Measurements from ENCODE around the gene RAB11B. TPM values are rescaled to one million over a fixed set of nuclear protein-coding genes. Genes with fewer than 3 reads are reported as not detected.
"Not testable (repeated sequence)": the region's sequence is repeated elsewhere in the genome, so short reads cannot be mapped to it uniquely, and the experiment has no call there.

Gene RAB11B
- total RNA-seq, 1 experiment from 2014 or later = 37.1 TPM

- DNase-seq (ENCODE audit: low spot score) = no peak
These were observed 38.9 kb downstream of the RAB11B start for GRCh38 chr19:8429044-8429443.

- no peak for DNase-seq (ENCODE audit: low spot score)
These were observed 39.7 kb downstream of the RAB11B start for GRCh38 chr19:8429826-8430225.

DNA sequence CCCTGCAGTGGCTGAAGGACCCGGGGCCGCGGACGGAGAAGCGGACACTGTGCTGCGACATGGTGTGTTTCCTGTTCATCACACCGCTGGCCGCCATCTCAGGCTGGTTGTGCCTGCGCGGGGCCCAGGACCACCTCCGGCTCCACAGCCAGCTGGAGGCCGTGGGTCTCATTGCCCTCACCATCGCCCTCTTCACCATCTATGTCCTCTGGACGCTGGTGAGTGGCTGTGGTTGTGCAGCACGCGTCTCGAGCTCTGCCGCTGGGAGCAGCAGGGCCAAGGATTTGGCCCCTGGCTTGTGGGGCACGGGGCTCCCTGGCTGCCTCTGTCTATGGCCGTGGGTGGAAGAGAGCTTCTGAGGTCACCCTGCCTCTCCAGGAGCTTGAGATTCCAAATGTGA, 40.5 kb downstream of the RAB11B start:
- no peak for DNase-seq (ENCODE audit: low spot score)

- no peak for DNase-seq (ENCODE audit: low spot score)
These were observed 48.1 kb downstream of the RAB11B start for GRCh38 chr19:8438236-8438635.

DNA sequence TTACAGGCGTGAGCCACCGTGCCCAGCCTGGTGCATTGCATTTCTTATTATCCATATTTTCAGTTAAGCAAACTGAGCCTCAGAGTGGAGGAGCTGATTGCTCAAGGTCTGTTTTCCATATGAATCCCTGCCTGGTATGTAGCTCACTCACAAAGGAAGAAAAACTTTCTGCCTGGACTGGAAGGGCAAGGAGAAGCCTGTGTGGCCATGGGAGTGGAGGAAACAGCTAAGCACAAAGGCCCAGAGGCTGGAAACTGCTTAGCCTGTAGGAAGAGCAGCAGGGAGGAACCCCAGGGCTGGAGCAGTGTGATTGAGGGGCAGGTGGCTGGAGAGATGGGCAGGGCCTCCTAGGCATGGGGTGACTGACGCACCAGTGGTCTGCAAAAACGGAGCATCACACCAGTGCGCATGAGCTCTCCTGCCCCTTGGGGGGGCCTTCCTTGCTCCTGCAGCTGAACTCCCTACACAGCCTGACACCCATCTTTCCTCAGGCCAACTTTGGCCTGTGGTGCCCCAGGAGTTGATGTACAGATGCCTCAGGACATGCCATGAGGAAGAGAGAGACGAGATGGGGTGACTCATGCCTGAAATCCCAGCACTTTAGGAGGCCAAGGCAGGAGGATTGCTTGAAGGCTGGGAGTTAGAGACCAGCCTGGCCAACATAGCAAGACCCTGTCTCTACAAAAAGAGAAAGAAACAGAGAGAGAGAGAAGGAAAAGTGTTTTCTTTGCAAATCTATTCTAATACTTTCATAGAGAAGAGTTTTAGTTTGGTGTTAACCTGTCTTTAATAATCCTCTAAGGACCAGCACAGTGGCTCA, 51.8 kb downstream of the RAB11B start:
- DNase-seq (ENCODE audit: low spot score) = no peak

DNA sequence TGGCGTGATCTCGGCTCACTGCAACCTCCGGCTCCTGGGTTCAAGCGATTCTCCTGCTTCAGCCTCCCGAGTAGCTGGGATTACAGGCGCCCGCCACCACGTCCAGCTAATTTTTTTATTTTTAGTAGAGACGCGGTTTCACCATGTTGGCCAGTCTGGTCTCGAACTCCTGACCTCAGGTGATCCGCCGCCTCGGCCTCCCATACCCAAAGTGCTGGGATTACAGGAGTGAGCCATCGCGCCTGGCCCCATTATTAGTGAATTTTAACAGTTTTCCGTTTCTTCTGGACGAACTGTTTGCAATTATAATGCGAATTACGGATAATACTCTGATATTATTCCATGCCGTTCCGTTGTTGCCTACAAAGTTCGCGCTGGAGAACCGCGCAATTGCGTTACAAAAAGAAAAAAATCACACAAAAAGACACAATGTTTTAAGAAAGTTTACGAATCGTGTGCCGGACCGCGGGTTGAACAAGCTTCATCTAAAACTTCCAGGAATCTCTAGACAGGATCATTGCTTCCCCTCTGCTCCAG, 54.0 kb downstream of the RAB11B start:
- not testable (repeated sequence) for DNase-seq (ENCODE audit: low spot score)

GRCh38 chr19:8444677-8445487, 54.7 kb downstream of the RAB11B start, which contains the start of gene HNRNPM:
Gene HNRNPM (plus strand): TSS chr19:8444975. CDS start chr19:8444999, 24 bp downstream.
- DNase-seq (ENCODE audit: low spot score) = peak; percentile 94

GRCh38 chr19:8445488-8446001, 55.4 kb downstream of the RAB11B start:
- DNase-seq (ENCODE audit: low spot score) = peak; percentile 37

- no peak for DNase-seq (ENCODE audit: low spot score)
These were observed 56.0 kb downstream of the RAB11B start for GRCh38 chr19:8446061-8446709.

DNA sequence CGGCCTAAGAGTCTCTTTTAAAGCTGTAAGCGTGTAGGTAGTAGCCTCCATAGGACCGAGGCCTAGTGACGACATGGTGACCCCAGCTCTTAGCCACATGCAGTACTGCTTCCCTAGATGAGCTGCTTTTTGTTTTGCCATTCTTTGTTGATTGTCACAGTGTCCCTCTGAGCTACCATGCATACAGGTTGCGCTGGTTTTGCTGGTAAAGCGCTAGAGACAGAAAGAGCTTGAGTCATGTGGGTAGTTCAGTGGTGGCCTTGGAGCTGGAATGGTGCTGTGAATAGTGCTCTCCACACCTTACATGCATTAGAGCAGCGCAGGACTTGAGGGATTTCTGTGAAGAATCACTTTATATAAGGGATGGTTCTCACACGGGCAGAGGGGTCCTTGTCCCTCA, 59.7 kb downstream of the RAB11B start:
- DNase-seq (ENCODE audit: low spot score) = no peak

DNA sequence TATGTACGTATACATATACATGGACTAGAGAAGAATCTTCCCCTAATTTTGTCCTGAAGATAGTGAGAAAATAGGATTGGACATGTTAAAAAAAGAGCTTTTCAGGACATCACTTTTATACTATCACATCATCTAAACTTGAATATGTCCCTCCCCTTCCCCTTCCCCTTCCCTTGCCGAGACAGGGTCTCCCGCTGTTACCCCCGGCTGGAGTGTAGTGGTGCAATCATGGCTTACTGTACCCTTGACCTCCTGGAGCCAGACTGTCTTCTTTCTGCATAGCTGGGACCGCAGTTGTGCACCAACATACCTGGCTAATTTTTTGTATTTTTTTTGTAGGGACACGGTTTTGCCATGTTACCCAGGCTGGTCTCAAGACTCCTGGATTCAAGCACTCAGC, 61.2 kb downstream of the RAB11B start:
- no peak for DNase-seq (ENCODE audit: low spot score)

GRCh38 chr19:8451885-8452284, 61.7 kb downstream of the RAB11B start:
- peak; percentile 63 for DNase-seq (ENCODE audit: low spot score)

- DNase-seq (ENCODE audit: low spot score) = no peak
These were observed 62.4 kb downstream of the RAB11B start for GRCh38 chr19:8452446-8453123.

DNA sequence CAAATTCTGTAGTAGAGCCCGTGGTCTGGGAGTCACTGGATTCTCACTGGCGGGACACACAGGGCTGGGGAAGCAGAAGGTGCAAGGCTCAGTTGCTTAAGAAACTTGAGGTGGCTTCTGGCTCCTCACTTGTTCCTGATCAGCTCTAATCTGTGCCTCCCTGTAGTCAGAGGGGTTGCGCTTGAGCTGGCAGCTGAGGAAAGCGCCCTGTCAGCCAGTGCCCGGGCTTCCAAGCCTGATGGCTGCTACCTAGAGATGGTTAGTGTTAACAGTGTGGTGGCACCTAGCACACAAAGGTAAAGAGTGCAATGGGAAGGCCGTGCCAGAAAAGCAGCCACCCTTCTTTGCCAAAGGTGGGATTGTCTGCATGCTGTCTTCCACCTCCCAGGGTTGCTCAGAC, 63.5 kb downstream of the RAB11B start:
- no peak for DNase-seq (ENCODE audit: low spot score)

Small RNA genes lying within 50 kb of the gene (small RNA-seq; reads per million reads assigned to genes)
- not detected for gene MIR4999

Other genes with a start within 250 kb of the RAB11B start
- not detected in 2 replicates for gene FBN3, start 240.8 kb upstream of the RAB11B start, total RNA-seq (2014; rRNA removed; shearing (Covaris generic))
- gene CERS4, start 181.0 kb upstream of the RAB11B start, total RNA-seq (2014; rRNA removed; shearing (Covaris generic)) = not detected in 2 replicates
- 113 and 120 TPM in 2 replicates for gene CD320, start 82.0 kb upstream of the RAB11B start, total RNA-seq (2014; rRNA removed; shearing (Covaris generic))
- 73.3 and 79.7 TPM in 2 replicates for gene NDUFA7, start 69.0 kb upstream of the RAB11B start, total RNA-seq (2014; rRNA removed; shearing (Covaris generic))
- 1,376 and 1,588 TPM in 2 replicates for gene RPS28, start 68.9 kb upstream of the RAB11B start, total RNA-seq (2014; rRNA removed; shearing (Covaris generic))
- gene KANK3, start 47.1 kb upstream of the RAB11B start, total RNA-seq (2014; rRNA removed; shearing (Covaris generic)) = 0.23 and 1.4 TPM in 2 replicates
- gene ANGPTL4, start 26.2 kb upstream of the RAB11B start, total RNA-seq (2014; rRNA removed; shearing (Covaris generic)) = 0.20 TPM in 1 of 2 replicates, not detected in the other
- 20.0 and 25.2 TPM in 2 replicates for gene MARCHF2, start 22.9 kb downstream of the RAB11B start, total RNA-seq (2014; rRNA removed; shearing (Covaris generic))
- 162 and 178 TPM in 2 replicates for gene HNRNPM, start 54.6 kb downstream of the RAB11B start, total RNA-seq (2014; rRNA removed; shearing (Covaris generic))
- gene PRAM1, start 112.3 kb downstream of the RAB11B start, total RNA-seq (2014; rRNA removed; shearing (Covaris generic)) = not detected in 2 replicates
- gene ZNF414, start 123.8 kb downstream of the RAB11B start, total RNA-seq (2014; rRNA removed; shearing (Covaris generic)) = 9.8 and 15.7 TPM in 2 replicates
- gene MYO1F, start 187.1 kb downstream of the RAB11B start, total RNA-seq (2014; rRNA removed; shearing (Covaris generic)) = not detected in 2 replicates
- not detected in 2 replicates for gene ADAMTS10, start 220.4 kb downstream of the RAB11B start, total RNA-seq (2014; rRNA removed; shearing (Covaris generic))
- gene NFILZ, start 240.3 kb downstream of the RAB11B start, total RNA-seq (2014; rRNA removed; shearing (Covaris generic)) = not detected in 2 replicates

All from HT-29 (cell line).